K562 (cell line): ENCODE data around the gene ANKLE1. TPM values are rescaled to one million over a fixed set of nuclear protein-coding genes. Genes with fewer than 3 reads are reported as not detected.

Source experiments
- ATF1 ChIP-seq, 2 experiments: fragments of 450-650 bp in 1 of 2; IDR thresholded peaks; 2 replicates each; pipeline ENCODE4 v1.6.1; 2016; ENCODE audit warnings: missing compliant biosample characterization in 1 of 2, missing genetic modification characterization in 1 of 2
- ELF2 ChIP-seq: fragments of 250-450 bp; sonication (Bioruptor Pico); IDR thresholded peaks from 2 replicates; pipeline ENCODE4 v1.5.0; 2021; ENCODE audit warnings: mild to moderate bottlenecking
- GATA2 ChIP-seq: sonication (generic); formaldehyde crosslinking; IDR thresholded peaks from 2 replicates; pipeline ENCODE4 v1.4.0; 2020; ENCODE audit warnings: mild to moderate bottlenecking, missing genetic modification reagents
- HDAC3 ChIP-seq: fragments of 450-650 bp; IDR thresholded peaks from 2 replicates; pipeline ENCODE4 v1.6.1; 2018; ENCODE audit warnings: borderline replicate concordance, mild to moderate bottlenecking, moderate library complexity; ENCODE audit not compliant: partially characterized antibody
- IFI16 ChIP-seq: fragments of 250-450 bp; sonication (Bioruptor Pico); IDR thresholded peaks from 2 replicates; pipeline ENCODE4 v2.1.2; 2022; ENCODE audit warnings: mild to moderate bottlenecking, inconsistent platforms
- KAT8 ChIP-seq: fragments of 450-650 bp; IDR thresholded peaks from 2 replicates; pipeline ENCODE4 v1.6.1; 2016; ENCODE audit warnings: low read depth, mild to moderate bottlenecking
- MTA2 ChIP-seq: fragments of 450-650 bp; IDR thresholded peaks from 2 replicates; pipeline ENCODE4 v1.6.1; 2016; ENCODE audit warnings: low read depth
- RBM14 ChIP-seq: fragments of 200-400 bp; formaldehyde crosslinking; IDR thresholded peaks from 2 replicates; pipeline ENCODE4 v1.6.1; 2018; ENCODE audit warnings: low read depth, mild to moderate bottlenecking, low read length, moderate library complexity, borderline replicate concordance; ENCODE audit not compliant: insufficient read depth
- SMARCB1 ChIP-seq: IDR thresholded peaks from 2 replicates; pipeline ENCODE4 v1.6.1; 2011; ENCODE audit warnings: improper control_type of control experiment, low read depth; ENCODE audit not compliant: insufficient read length
- SRSF9 ChIP-seq: fragments of 200-400 bp; formaldehyde crosslinking; IDR thresholded peaks from 2 replicates; pipeline ENCODE4 v1.6.1; 2017; ENCODE audit warnings: low read depth, low read length, borderline replicate concordance
- SUPT5H ChIP-seq: fragments of 450-650 bp; IDR thresholded peaks from 2 replicates; pipeline ENCODE4 v1.6.1; 2016
- XRCC5 ChIP-seq: fragments of 200-400 bp; formaldehyde crosslinking; IDR thresholded peaks from 2 replicates; pipeline ENCODE4 v1.6.1; 2017; ENCODE audit warnings: low read depth, mild to moderate bottlenecking, low read length
- polyA plus RNA-seq, 8 experiments: library from polyadenylated mRNA; depleted of rRNA in 4 of 8; stranded (reverse) in 5 of 8; unstranded in 3 of 8; fragments of >200 nt; fragmentation: Nextera tagmentation in 2 of 8; fragmentation: Illumina TruSeq in 1 of 8; extraction: Ambion mirVana in 2 of 8; extraction: Trizol in 1 of 8; gene quantifications; 2 replicates each; pipeline versions ENCODE4 v1.2.1 to v1.2.3, GENCODE V29; 2011 to 2014; ENCODE audit warnings: inconsistent platforms in 1 of 8, missing spikeins in 1 of 8
- total RNA-seq, 7 experiments: library from RNA; depleted of rRNA in 6 of 7; stranded (reverse); fragments of >200 nt in 6 of 7; fragmentation: Illumina TruSeq in 2 of 7; extraction: Trizol in 2 of 7; gene quantifications; 2 replicates each; pipeline versions ENCODE4 v1.2.1 to v1.2.3, GENCODE V29; 2011 to 2021; ENCODE audit warnings: low replicate concordance in 1 of 7
- TF ChIP-seq, protein P1 (sequence below), 3 experiments: IDR thresholded peaks in 2 of 3; conservative IDR thresholded peaks in 1 of 3; 2 replicates each; pipeline ENCODE4 v1.5.1; 2011 to 2012; ENCODE audit warnings: low read length in 3 of 3, mild to moderate bottlenecking in 3 of 3, control low read depth in 2 of 3, improper control_type of control experiment in 1 of 3, inconsistent platforms in 1 of 3, low read depth in 1 of 3, mixed read lengths in 1 of 3, moderate library complexity in 1 of 3; ENCODE audit not compliant: insufficient read depth in 2 of 3
- TF ChIP-seq, protein P2 (sequence below): fragments of 150-350 bp; IDR thresholded peaks from 2 replicates; pipeline ENCODE4 v1.6.1; 2014; ENCODE audit warnings: low read depth, mild to moderate bottlenecking, low read length, borderline replicate concordance
- TF ChIP-seq, protein P3 (sequence below), 2 experiments: IDR thresholded peaks in 1 of 2; conservative IDR thresholded peaks in 1 of 2; 2 replicates each; pipeline ENCODE4 v1.6.1; 2016; ENCODE audit warnings: low read depth in 2 of 2, mild to moderate bottlenecking in 1 of 2, missing compliant biosample characterization in 1 of 2, missing genetic modification characterization in 1 of 2, moderate library complexity in 1 of 2
- TF ChIP-seq, protein P4 (sequence below): fragments of 250-450 bp; sonication (Bioruptor Pico); IDR thresholded peaks from 2 replicates; pipeline ENCODE4 v1.8.0; 2022; ENCODE audit warnings: moderate library complexity, mild to moderate bottlenecking, inconsistent platforms
- TF ChIP-seq, protein P5 (sequence below): sonication (generic); formaldehyde crosslinking; IDR thresholded peaks from 2 replicates; pipeline ENCODE4 v1.8.0; 2022; ENCODE audit warnings: missing genetic modification reagents, mild to moderate bottlenecking, moderate library complexity, borderline replicate concordance

Gene ANKLE1
- total and polyA plus RNA-seq, 9 of the 15 experiments (the other 6 are each of a cell fraction or from before 2014, with no cell fraction given): 0.63 to 9.2 (median 2.9) TPM

DNA sequence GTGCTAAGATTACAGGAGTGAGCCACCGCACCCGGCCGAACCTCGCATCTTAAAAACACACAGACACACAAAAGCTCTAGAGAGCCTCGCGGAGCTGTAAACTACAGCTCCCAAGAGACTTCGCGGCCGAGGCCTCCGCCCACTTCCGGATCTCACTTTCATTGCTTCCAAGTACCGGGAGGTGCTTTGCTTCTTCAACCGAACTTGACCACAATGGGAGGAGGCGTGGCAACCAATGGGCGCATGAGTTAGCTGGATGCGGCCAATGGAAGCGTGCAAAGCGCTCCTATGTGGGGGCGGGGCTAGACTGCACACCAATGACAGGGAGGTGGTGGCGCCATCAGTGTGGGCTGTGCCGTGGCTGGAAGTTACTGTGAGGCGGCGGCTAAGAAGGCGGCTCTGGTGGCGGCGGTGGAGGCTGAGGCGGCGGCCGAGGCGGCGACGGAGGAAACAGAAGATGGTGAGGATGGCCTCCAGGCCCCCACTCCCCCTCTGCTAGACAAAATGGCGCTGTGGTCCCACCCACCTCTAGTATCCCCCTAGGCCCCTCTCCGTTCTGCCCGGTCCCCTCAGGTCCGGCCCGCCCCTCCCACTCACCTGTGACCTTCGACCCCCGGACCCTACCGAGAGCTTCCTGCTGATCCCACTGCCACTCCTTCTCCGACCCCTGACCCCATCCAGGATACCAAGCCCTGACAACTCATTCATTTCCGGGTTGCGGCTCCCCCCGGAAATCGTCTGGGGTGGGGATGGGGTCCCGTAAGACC lies 27.7 kb downstream of the ANKLE1 start, which contains the start of gene DDA1 (continued):
- TF ChIP-seq, protein P1, sequence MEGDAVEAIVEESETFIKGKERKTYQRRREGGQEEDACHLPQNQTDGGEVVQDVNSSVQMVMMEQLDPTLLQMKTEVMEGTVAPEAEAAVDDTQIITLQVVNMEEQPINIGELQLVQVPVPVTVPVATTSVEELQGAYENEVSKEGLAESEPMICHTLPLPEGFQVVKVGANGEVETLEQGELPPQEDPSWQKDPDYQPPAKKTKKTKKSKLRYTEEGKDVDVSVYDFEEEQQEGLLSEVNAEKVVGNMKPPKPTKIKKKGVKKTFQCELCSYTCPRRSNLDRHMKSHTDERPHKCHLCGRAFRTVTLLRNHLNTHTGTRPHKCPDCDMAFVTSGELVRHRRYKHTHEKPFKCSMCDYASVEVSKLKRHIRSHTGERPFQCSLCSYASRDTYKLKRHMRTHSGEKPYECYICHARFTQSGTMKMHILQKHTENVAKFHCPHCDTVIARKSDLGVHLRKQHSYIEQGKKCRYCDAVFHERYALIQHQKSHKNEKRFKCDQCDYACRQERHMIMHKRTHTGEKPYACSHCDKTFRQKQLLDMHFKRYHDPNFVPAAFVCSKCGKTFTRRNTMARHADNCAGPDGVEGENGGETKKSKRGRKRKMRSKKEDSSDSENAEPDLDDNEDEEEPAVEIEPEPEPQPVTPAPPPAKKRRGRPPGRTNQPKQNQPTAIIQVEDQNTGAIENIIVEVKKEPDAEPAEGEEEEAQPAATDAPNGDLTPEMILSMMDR (IDR thresholded peaks at IDR 0.05 in 2 of 3, conservative IDR thresholded peaks at IDR 0.05 in 1 of 3; ENCODE audit: insufficient read depth in 2 of 3, low read depth in 1 of 3, low read length in 3 of 3): no peak; a peak in 1 of 6 replicates
- no peak for TF ChIP-seq GATA2 (CRISPR knock-in tag)
- TF ChIP-seq ELF2 (CRISPR knock-in tag): peak; percentile 74
- TF ChIP-seq, protein P2, sequence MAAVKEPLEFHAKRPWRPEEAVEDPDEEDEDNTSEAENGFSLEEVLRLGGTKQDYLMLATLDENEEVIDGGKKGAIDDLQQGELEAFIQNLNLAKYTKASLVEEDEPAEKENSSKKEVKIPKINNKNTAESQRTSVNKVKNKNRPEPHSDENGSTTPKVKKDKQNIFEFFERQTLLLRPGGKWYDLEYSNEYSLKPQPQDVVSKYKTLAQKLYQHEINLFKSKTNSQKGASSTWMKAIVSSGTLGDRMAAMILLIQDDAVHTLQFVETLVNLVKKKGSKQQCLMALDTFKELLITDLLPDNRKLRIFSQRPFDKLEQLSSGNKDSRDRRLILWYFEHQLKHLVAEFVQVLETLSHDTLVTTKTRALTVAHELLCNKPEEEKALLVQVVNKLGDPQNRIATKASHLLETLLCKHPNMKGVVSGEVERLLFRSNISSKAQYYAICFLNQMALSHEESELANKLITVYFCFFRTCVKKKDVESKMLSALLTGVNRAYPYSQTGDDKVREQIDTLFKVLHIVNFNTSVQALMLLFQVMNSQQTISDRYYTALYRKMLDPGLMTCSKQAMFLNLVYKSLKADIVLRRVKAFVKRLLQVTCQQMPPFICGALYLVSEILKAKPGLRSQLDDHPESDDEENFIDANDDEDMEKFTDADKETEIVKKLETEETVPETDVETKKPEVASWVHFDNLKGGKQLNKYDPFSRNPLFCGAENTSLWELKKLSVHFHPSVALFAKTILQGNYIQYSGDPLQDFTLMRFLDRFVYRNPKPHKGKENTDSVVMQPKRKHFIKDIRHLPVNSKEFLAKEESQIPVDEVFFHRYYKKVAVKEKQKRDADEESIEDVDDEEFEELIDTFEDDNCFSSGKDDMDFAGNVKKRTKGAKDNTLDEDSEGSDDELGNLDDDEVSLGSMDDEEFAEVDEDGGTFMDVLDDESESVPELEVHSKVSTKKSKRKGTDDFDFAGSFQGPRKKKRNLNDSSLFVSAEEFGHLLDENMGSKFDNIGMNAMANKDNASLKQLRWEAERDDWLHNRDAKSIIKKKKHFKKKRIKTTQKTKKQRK: no peak
- no peak for TF ChIP-seq RBM14
- no peak for TF ChIP-seq HDAC3
- TF ChIP-seq SUPT5H: peak; percentile 84
- TF ChIP-seq, protein P3, sequence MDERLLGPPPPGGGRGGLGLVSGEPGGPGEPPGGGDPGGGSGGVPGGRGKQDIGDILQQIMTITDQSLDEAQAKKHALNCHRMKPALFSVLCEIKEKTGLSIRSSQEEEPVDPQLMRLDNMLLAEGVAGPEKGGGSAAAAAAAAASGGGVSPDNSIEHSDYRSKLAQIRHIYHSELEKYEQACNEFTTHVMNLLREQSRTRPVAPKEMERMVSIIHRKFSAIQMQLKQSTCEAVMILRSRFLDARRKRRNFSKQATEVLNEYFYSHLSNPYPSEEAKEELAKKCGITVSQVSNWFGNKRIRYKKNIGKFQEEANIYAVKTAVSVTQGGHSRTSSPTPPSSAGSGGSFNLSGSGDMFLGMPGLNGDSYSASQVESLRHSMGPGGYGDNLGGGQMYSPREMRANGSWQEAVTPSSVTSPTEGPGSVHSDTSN (CRISPR knock-in tag; IDR thresholded peaks at IDR 0.05; ENCODE audit: low read depth): no peak
- TF ChIP-seq, protein P3 (tag; conservative IDR thresholded peaks at IDR 0.05; ENCODE audit: low read depth): no peak
- TF ChIP-seq MTA2: peak; percentile 74
- TF ChIP-seq ATF1 (CRISPR knock-in tag; IDR thresholded peaks at IDR 0.05): no peak
- TF ChIP-seq ATF1 (tag; IDR thresholded peaks at IDR 0.05): peak; percentile 79
- TF ChIP-seq XRCC5: peak; percentile 47; the same call in 1 of the 2 replicates
- TF ChIP-seq IFI16: no peak
- TF ChIP-seq KAT8: no peak
- TF ChIP-seq, protein P4, sequence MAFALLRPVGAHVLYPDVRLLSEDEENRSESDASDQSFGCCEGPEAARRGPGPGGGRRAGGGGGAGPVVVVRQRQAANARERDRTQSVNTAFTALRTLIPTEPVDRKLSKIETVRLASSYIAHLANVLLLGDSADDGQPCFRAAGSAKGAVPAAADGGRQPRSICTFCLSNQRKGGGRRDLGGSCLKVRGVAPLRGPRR (CRISPR knock-in tag): no peak
- no peak for TF ChIP-seq SRSF9
- TF ChIP-seq, protein P5, sequence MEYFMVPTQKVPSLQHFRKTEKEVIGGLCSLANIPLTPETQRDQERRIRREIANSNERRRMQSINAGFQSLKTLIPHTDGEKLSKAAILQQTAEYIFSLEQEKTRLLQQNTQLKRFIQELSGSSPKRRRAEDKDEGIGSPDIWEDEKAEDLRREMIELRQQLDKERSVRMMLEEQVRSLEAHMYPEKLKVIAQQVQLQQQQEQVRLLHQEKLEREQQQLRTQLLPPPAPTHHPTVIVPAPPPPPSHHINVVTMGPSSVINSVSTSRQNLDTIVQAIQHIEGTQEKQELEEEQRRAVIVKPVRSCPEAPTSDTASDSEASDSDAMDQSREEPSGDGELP (CRISPR knock-in tag): peak; percentile 82
- TF ChIP-seq SMARCB1: no peak
